NCI-H1417 (cell line): ENCODE data around the gene SH3PXD2A.
"Not testable (repeated sequence)": the region's sequence is repeated elsewhere in the genome, so short reads cannot be mapped to it uniquely, and the experiment has no call there.

Experiments
- DNase-seq, 3 experiments: peaks; one replicate each; lab custom pipeline; 2025; lab: John Stamatoyannopoulos, UW

The SH3PXD2A gene

DNA sequence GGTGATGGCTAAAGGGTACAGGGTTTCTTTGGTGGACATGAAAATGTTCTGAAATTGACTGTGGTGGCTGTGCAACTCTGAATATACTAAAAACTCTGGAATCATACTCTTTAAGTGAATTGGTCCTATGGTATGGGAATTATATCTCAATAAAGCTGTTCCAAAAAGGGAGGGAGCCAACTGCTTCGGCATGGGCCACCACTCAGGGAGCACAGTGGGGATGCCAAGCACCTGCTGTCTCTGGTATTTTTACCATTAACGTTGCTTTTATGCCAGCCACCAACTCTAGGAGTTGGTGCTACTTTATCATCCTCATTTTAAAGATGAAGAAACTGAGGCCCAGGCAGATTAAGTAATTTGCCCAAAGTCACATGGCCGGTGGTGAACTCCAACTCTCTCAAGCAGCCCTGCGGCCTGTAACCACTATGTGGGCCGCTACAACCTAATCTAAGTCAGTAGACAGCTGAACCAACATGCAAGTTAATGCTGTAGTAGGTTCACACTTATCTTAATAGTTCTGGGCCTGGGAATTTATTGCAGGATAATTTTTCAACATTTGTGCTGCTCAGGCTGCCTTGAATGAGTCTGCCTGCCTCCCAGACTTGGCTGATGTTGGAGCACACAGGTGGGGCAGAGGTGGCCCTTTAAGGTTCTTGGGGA is 20.8 kb downstream of the SH3PXD2A start:
- DNase-seq = no peak

DNA sequence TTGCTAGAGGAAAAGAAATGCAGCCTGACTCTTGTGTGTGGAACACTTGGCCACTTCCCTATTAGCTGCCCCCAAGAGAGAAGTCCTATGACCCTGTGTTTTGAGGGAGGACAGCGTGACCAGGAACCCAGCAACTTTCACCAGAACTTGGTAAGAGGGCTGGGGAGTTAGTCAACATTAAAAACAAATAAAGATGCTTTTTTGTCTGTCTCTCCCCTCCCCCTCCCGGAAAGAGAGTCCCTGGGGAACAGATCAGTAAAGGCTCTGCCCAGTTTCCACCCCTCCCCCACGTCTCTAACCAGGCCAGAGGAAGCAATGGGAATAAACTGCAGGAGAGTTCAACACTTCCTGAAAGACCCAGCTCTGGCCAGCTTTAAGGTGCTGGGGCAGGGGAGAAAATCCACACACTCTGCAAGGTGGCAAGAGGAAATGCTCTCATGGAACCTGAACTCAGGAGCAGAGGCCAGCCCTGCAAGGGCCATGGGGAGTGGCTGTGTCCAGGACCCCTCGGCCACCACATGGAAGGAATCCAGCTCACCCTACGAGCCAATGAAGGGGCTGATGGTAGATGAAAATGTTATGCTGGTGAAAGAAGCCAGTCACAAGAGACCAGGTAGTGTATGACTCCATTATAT is 21.5 kb downstream of the SH3PXD2A start:
- peak in 1 of 3 experiments; percentile 2 for DNase-seq

DNA sequence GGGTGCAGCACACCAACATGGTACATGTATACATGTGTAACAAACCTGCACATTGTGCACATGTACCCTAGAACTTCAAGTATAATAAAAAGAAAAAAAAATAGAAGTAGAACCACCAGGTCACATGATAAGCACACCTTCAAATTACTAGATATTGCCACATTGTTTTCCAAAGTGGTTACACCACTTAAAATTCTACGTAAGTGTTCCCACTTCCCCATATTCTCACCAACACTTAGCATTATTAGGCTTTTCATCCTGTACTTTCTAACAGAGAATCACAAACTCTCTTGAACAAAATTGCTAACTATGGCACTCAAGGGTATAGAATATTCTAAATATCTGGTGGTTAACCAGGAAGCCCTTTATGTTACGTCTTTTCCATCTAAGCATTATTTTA is 22.6 kb downstream of the SH3PXD2A start:
- DNase-seq = no peak

DNA sequence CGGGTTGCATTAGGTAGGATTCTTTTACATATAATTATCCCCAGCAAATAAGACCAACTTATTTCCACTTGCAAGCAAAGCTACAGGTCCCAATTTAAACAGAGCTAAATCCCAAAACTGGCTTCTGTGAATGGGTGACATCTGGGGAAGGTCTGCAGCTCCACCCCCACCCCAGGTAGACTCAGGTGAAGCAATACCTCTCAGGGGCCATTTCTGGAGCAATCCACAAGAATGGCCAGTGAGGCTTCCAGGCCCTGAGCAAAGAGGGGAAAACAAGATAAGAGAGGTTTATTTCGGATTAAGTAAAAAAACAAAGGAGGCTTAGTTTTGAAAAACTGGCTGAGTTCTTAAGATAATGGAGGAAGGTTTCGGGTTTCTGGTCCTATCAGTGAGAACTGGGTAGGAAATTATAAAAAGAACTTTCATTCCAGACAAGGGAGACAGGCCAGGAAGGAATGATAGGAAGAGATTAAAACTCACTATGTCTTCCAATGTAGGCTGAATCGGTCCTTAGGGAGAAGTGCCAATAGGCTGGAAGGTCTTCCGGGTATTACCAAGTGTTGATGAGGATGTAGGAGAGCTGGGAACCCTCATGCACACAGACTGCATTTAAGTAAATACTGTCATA is 25.4 kb downstream of the SH3PXD2A start:
- no peak for DNase-seq

DNA sequence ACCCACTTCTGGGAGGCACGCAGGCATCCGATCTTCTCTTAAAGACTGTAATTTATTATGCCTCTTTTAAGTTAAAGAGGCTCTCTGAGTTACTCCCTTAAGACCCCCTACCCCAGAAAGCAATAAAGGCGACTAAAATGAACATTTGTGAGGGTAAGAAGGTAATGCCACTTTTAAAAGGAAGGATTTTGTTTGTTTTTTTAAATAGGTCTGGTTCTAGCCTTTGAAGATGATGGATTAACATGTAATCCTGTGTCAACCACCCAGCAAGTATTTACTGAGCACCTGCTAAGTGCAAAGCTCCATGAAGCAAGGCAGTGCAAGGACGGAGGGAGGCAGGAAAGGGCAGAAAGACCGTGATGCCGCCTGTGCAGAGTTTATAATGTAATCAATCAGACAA is 26.1 kb downstream of the SH3PXD2A start:
- no peak for DNase-seq

DNA sequence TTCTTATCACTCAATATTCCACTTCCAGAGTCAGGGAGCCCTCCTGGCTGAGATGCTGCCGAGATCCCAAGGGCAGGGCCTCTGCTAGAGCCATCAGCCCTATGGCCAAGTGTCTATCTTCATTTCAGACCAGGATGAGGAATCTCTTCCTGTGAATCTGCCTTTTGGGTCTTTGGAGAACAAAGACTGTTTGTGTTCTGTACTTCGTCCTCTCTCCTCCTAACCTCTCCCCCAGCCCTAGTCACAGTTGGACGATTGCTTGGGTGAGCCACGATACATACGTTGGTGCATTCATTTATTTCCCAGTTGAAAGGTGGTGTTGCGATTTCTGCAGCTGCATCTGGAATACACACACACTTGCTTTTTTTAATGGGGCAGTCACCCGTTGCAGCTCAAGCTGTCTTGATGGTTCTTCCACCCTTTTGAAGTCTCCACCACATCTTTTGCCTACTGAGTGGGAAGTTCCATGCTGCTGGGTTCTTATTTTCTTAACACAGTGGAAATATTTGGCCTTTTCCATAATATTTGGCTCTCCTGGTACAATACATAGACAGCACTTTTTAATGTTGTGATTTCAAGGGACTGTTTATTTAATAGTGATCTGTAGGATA is 26.7 kb downstream of the SH3PXD2A start:
- DNase-seq = no peak

DNA sequence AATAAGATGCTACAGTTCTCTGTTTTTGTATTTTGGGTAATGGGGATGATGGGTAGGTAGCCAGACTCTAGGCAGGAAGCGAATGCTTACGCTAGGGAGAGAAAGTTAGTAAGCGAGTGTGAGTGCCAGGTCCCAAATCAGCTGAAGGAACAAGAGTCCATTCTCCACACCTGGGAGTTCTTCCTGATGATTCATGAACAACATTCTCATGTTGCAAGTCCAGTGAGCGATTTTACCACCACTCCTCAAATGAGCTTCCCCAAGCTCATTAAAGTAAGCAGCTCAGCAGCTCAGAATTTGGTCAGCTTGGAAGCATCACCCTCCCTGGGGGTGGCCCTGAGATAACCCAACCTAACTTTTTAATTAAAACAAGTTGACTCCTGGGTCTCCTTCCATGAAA is 27.3 kb downstream of the SH3PXD2A start:
- DNase-seq = no peak

DNA sequence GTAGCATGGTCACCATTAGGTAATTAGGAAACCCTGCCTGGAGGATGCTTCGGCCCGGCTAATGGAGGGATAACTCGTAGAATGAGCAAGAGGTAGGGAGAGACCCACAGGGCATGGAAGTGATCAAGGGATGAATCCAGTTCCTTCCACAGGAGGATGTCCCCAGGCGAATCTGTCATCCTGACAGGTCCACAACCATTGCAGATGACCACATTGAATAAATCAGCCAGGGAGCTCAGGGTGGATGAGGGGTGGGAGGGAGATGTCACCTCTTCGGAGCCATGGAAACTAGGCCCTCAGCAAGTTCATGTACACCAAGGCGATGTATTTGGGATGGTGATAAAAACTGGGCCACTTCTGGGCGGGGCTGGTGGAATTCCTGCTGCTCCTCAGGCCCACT is 28.5 kb downstream of the SH3PXD2A start:
- no peak for DNase-seq

DNA sequence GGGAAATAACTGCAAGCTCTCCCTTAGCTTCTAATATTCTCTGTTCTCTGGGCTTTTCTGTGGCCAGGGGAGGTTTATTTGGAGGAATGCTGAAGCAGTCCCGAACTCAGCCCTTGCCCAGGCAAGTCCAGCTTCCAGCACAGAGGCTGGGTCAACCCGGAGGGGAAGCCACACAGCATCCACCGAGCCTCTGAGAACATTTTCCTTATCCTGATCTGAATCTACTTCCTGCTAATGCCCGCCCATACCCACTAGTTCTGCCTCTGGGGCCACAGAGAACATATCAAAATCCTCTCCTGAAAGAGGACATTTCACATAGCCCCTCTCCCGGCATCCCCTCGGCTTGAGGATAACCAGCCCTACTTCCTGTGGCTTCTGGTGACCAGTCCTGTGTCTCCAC is 31.1 kb downstream of the SH3PXD2A start:
- no peak for DNase-seq

DNA sequence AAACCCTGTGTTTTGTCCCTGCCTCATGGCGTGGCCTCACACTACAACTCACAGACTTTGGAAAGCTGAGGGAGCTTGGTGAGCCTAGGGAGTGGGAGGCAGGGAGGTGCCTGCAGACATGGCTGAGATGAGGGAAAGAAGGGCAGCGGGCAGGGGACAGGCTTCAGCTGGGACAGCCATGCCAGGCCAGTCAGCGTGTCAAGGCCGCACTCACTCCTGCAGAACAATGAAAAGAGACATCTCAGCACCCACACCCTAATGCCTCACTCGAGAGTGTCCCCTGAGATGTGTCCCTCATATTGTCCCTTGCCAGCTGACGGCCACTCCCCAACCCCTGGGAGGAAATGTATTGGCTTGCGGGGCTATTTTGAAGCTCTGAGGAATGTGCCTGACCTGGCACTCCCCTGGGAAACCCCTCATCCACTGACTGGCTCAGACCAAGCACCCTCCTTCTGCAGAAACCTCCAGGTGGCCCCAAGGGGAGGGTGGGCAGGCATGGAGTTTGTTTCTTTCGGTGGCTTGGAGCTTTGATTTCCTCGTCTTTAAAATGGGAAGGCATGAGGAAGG is 31.6 kb downstream of the SH3PXD2A start:
- DNase-seq = no peak

DNA sequence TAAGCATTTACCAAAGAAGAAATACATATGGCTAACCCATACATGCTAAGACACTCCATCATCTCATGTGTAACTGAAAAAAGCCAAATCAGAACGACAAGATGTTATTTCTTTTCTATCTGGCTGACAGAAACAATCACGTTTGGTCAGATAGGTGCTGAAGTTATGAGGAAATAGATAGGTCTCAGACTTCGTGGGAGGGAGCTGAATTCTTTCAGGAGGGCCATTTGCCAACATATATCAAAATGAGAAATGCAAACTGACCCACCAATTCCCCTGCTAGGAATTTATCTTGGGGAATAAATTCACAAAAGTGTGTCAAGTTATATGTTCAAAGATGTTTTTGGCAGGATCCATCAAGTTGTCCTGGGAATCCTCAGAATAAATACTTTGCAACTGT is 32.6 kb downstream of the SH3PXD2A start:
- no peak for DNase-seq

DNA sequence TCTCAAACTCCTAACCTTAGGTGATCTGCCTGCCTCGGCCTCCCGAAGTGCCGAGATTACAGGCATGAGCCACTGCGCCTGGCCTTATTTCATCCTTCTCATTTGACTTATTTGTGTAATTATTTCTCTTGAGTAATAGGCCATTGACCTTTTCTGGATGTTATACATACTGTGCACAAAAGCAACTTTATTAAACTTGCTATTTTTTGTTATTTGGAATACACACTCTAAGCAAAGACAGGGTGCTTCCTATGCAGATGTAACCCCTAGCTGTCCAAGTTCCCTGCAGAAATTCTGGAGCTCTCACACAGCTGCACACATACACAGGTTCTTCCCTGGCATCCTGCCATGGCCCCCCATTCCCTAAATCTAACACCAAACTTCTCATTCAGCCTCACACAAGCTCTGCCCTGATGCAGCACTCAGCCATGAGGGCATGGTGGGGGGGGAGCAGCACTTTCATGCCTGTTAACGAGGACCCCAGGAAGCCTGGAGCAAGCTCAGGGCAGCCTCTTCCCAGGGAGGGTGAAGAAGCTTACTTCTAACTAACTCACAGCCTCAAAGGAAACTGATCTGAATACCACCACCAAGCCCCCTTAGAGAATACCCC is 33.2 kb downstream of the SH3PXD2A start:
- DNase-seq = peak in 1 of 3 experiments; percentile 1

DNA sequence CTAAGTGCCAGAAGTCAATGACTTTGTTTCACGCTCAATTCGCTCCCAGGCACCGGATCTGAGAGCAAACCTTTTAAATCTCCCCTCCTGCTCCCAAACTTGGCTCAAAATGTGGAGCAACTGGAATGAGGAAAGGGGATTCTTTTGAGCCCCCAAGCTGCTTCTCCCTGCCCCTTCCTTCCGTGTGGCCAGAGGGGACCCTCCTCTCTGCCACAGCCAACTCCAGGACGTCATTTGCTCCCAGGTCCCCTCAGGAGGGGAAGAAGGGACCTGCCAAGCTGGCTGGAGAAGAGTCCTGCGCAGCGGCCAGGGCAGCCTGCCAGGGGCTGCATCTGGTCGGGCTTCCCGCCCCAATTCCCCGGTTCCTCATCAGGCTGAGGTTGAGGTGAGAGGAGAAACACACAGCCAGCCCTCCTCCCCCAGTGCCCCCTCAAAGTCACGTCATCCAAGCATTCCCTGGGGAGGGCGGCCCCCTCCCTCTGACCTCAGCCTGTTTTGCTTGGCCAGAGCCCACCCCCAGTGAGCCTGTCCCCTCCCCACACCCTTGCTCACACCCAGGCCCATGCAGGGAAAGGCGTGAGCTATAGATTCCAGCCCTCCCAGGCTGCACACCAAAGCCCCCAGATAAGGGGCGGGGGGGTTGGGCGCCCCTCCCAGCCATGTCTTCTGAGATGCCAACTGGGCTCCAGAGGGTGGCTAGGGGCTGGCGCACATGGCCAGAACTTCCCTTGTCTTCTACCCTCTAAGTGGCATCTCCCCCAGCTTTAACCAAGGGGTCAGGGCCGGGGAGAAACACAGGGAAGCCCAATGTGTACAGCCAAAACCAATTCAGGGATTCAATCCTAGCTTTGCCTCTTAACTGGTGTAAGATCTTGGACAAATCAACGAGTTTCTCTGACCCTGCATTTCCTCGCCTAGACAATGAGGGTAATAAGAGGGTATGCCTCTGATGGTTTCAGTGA is 35.0 kb downstream of the SH3PXD2A start:
- no peak for DNase-seq

DNA sequence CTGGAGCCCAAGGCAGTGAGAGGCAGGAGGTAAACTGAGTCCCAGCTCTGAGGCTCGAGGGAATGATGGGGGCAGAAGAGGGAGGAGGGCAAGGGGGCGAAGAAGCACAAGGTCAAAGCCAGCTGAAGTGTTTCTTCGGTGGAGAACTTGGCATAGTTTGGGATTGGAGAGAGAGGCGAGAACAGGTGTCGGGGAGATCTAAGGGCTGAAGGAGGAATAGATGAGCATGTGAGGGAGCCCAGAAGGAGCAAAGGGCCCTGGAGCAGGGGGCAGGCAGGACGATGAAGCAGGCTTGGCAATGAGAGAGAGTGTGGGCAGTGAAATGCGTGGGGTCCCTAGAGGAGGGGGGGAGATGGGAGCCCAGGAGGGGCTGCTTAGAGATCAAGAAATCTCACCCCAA is 35.9 kb downstream of the SH3PXD2A start:
- no peak for DNase-seq

DNA sequence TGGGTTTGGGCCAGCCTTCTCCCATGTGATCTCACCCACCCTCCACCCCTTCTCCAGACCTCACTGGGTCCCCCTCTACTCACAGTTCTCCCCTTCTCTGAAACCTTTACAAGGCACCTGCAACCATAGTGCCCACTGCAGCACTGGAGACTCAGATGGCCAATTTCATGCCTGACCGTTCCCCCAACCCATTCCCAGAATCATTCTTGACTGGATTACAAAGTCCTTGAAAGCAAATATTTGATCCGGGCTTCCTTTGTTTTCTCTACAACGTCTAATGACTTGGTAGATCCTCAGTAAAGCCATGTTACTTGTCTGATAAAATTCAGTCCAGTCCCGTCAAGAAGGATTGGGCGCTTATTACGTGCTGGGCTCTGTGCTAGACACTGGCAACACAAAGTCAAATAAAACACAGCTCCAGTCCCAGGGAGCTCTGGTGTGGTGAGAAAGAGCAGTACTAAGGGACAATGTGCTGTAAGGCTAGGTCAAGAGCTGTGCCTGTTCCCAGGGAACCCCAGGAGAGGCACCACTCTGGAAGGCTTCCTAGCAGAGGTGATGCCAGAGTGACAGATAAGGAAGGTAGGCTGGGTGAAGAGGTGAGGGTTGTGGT is 36.5 kb downstream of the SH3PXD2A start:
- DNase-seq = no peak

DNA sequence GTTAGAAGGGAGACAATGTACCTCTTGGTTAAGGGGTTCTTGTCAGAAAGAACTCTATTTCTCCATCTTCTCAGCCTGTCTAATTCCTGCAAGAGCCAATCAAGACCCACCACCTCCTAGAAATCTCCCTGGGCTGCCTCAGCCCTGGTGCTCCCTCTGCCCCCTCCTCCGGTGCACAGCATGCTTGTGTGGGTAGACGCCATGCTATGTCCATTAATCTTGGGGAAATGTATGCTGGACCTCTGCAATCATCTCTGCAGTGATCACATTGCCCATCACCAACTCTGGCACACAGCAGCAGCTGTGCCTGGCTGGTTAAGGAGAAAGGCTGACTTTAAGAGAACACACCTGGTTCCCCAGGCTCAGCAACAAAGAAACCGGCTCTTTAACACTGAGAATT is 37.3 kb downstream of the SH3PXD2A start:
- DNase-seq = peak in 1 of 3 experiments; percentile 12

DNA sequence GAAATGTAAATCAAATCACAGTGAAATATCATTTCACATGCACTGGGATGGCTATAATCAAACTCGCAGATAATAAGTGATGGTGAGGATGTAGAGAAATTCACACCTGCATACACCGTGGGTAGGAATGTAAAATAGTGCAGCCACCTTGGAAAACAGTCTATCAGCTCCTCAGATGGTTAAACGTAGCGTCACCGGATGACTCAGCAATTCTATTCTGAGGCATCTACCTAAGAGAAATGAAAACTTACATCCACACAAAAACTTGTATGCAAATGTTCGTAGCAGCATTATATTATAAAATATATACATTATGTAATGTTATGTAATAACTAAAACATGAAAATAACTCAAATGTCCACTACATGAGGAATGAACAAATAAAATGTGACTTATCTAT is 38.9 kb downstream of the SH3PXD2A start:
- DNase-seq = no peak

DNA sequence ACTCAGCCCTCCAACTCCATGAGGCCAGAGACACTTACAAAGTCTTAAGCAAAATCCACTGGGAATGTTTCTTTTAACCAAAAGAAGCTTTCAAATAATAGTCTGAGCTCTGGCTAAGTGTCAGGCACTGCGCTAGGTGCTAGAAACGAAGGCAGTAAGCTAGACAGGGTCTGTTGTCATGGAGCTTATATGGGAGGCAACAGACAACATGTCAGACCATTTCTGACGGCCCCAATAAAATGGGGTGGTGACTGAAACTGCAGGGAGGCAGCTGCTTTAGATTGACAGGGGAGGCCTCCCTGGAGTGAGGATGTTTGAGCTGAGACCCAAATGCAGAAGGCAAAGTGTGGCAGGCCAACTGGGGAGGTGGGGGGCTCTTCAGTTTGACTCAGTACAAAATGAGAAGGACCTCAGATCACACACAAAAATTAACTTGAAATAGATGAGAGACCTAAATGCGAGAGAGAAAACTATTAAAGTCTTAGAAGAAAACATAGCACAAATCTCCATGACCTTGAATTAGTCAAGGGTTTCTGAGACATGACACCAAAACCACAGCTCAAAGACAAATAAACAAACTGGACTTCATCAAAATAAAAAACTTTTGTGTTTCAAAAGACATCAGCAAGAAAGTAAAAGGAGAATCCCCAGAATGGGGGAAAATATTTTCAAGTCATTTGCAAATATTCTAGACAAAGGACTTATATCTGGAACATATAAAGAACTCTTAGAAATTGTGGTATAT is 40.6 kb downstream of the SH3PXD2A start:
- DNase-seq = no peak

DNA sequence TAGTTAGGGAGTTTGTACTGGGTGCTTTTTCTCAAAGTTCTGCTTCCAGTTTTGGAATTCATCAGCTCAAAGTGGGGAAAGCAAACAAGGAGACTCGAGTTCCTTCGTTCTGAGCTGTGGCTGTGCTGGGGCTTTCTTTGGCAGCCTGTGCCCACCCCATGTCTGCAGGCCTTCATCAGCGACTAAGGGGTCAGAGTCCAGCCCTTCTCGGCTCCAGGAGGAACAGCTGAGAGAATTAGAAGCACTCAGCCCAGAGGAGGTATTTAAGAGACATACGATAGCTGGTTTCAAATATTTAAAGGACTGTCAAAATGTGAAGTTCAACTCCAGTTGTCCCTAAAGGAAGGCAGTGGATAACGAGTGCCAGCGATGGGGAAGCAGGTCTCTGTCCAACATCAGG is 41.3 kb downstream of the SH3PXD2A start:
- no peak for DNase-seq

DNA sequence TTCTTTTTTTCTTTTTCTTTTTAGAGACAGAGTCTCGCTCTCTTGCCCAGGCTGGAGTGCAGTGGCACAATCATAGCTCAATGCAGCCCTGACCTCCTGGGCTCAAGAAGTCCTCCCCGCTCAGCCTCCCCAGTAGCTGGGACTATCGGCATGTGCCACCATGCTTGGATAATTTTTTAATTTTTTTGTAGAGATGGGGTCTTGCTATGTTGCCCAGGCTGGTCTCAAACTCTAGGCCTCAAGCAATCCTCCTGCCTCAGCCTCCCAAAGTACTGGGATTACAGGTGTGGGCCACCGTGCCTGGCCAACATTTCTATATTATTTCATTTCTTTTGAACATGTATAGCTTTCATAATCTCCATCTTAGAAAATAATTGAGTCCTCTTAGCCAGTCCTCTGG is 42.1 kb downstream of the SH3PXD2A start:
- not testable (repeated sequence) for DNase-seq
